ENCODE data around the gene CKLF.

Gene CKLF

DNA sequence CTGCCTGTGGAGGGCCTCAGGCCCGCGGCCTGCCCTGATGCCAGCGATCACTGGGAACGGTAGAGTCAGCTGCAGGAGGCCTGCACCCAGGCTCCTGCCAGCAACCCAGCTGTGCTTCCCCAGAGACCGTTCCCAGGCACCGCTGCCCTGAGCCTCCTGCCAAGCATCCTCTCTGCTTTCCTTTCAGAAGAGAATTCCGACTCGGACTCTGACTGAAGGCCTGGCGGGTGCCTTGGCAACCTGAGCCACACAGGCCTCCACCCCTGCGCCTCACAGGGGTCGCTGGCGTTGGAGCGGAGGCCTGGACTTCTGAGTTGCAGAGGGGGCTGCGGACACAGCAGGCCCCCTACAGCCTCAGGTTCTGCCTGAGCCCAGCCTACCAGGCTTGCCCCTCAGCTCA is 60.0 kb downstream of the CKLF start:
- TF ChIP-seq, protein P1, sequence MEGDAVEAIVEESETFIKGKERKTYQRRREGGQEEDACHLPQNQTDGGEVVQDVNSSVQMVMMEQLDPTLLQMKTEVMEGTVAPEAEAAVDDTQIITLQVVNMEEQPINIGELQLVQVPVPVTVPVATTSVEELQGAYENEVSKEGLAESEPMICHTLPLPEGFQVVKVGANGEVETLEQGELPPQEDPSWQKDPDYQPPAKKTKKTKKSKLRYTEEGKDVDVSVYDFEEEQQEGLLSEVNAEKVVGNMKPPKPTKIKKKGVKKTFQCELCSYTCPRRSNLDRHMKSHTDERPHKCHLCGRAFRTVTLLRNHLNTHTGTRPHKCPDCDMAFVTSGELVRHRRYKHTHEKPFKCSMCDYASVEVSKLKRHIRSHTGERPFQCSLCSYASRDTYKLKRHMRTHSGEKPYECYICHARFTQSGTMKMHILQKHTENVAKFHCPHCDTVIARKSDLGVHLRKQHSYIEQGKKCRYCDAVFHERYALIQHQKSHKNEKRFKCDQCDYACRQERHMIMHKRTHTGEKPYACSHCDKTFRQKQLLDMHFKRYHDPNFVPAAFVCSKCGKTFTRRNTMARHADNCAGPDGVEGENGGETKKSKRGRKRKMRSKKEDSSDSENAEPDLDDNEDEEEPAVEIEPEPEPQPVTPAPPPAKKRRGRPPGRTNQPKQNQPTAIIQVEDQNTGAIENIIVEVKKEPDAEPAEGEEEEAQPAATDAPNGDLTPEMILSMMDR (IDR thresholded peaks at IDR 0.05; ENCODE audit: low read depth, low read length): no peak
- no peak for DNase-seq (ENCODE audit: extremely low read depth, low read depth)

DNA sequence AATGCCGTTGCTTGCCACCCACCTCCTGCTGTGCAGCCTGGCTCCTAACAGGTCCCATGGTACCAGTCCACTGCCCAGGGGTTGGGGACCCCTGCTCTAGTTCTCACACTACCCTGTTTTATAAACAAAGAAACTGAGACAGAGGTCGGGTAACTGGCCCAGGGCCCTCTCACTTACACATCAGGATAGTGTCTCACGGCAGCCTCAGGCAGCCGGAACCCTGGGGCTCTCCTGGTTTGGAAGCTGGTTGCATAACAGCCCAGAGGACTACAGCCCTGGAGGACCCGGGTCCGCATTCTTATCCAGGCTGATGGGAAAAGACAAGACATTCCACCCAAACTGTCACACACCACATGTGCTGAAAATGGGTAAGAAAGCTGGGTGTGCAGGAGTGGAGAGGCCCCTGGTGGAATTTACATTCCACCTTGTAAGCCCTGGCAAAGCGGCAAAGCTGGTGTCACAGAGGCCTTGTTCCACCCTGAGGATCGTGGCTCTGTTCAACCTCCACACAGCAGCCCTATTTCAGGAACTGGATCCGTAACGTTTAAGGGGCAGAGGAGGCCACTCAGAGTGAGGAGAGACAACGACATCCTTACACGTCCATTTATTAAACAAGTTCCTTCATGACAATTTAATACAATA is 61.9 kb downstream of the CKLF start:
- TF ChIP-seq, protein P1 (IDR thresholded peaks at IDR 0.05; ENCODE audit: low read depth, low read length): no peak

More for the DNA sequence above, 61.9 kb downstream of the CKLF start:
- no peak for DNase-seq (ENCODE audit: extremely low read depth, low read depth)
